NCI-H82 treated with DMSO at 0.1 percent for 48 hours (cell line): ENCODE results near the gene CEACAM1.
"Not testable (repeated sequence)": the region's sequence is repeated elsewhere in the genome, so short reads cannot be mapped to it uniquely, and the experiment has no call there.

Source experiments
- DNase-seq: peaks from one replicate; lab custom pipeline; 2025; ENCODE audit not compliant: unreplicated experiment; lab: John Stamatoyannopoulos, UW

Gene CEACAM1

GRCh38 chr19:42528354-42529247 is at the start of gene CEACAM1:
Gene CEACAM1, minus strand, starts transcription at chr19:42528481. Its CDS starts 107 bp downstream, at chr19:42528374.
- no peak for DNase-seq

DNA sequence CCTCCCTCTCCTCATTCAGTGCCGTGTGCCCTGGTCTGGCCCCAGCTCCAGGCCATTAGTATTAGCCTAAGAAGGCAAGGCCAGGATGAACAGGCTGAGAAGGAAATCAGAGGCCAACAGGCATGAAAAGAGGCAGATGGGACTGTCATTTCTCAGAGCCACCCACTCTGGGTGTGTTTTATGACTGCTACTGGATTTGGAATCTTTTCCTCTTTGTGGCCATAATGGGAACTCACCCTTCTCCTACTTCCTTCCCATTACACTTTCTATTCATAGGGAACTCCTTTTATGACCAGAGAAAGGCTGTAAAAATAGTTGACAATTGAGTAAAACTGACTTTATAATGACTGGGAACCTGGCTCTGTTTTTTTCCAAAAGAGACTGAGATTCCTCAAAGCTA is 48.7 kb upstream of the CEACAM1 start:
- no peak for DNase-seq

DNA sequence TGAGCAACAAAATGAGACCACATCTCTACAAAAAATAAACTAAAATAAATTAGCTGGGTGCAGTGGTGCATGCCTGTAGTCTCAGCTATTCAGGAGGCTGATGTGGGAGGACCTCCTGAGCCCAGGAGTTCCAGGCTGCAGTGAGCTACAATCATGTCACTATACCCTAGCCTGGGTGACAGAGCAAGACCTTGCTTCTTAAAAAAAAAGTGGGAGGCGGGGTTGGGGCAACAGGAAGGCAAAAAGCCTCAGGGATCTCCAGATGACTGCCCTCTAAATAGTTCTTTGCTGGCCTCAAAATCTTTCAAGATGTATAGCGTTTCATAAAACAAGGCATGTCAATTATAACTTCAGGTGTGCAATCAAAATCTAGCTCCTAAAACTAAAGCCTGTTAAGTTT is 48.0 kb upstream of the CEACAM1 start:
- DNase-seq, result no peak

GRCh38 chr19:42573642-42574041 is 45.4 kb upstream of the CEACAM1 start:
- DNase-seq, result no peak

- no peak for DNase-seq
Observed at GRCh38 chr19:42571116-42571515, 42.8 kb upstream of the CEACAM1 start.

GRCh38 chr19:42569193-42569592 is 40.9 kb upstream of the CEACAM1 start:
- no peak for DNase-seq

- no peak for DNase-seq
Observed at GRCh38 chr19:42568006-42568405, 39.7 kb upstream of the CEACAM1 start.

GRCh38 chr19:42567567-42567966 is 39.3 kb upstream of the CEACAM1 start:
- DNase-seq, result no peak

DNA sequence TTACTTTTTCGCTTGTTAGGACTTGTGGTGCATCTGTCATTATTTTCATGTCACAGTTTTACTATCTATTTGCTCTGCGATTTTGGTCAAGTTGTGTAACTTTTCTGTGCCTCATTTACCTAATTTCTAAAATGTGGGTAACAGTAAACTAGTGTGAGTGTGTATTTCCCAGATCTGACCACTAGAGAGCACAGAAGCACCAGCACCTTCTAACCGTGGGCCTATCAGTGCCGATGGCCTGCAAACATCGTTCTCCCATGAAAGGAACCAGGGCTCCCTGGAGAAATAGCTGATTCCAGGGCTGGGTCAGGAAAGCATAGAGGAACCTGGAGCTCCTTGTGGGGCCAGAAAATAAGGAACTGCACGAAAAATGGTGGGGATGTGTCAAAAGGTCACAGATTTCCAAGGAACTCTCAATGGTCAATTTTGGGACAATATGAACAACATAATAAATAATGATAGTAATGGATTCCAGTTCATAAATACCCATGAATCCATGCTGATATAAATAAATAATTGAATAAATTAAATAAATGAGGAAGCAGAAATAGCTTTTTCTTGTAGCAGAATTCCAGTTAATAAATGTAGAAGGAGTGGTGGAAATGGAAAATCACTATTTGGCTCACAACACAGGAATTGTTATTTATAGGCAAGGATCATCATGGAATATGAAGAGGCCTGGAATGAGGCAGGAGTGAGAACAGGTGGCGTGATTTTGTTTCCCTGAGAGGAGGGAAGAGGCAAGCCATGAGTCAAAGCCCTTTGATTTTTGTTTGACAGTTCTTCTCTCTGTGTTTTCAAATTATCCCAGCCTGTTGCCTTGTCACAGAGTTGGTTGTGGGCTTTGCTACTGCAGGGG is 35.3 kb upstream of the CEACAM1 start:
- DNase-seq, result no peak

DNA sequence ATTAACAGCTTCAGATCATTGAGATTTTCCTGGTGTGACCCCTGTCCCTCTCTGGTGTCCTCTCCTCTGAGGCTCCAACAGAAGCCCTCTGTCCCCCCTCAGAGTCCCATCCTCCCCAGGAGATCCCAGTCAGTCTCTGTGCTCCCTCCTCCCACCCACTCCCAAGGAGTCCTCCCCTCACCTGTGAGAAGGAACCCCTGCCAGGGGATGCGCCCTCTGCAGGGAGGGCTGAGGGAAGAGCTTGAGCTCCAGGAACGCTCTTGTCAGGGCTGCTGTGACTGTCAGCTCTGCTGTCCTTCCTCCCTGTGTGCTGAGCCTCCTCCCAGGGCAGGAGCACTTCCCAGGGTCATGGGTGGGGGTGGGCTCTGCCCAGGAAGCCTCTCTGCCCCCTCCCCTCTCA is 33.2 kb upstream of the CEACAM1 start:
- DNase-seq, result no peak

DNA sequence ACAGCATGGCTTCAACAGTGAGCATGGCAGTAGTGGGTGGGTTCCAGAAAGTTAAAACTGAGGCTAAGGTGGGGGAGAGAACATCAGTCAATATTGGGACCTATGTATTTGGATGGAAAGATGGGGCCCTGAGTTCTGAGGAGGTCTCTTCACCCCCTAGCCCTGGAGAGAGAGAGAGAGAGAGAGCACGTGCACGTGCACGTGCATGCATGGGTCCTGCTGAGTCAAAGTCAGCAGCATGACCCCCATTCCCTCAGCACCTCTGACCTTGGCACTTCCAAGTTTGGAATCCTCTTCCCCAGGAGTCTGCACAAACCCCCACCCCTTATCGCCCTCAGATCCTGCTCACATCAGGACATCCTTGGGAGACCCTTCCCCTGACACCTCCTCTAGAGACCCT is 32.5 kb upstream of the CEACAM1 start:
- no peak for DNase-seq

- no peak for DNase-seq
Observed at GRCh38 chr19:42558450-42559150, 30.3 kb upstream of the CEACAM1 start.

- DNase-seq, result not testable (repeated sequence)
Observed at GRCh38 chr19:42557386-42557871, 29.1 kb upstream of the CEACAM1 start.

GRCh38 chr19:42555801-42556200 is 27.5 kb upstream of the CEACAM1 start:
- no peak for DNase-seq

- no peak for DNase-seq
Observed at GRCh38 chr19:42555317-42555716, 27.0 kb upstream of the CEACAM1 start.

DNA sequence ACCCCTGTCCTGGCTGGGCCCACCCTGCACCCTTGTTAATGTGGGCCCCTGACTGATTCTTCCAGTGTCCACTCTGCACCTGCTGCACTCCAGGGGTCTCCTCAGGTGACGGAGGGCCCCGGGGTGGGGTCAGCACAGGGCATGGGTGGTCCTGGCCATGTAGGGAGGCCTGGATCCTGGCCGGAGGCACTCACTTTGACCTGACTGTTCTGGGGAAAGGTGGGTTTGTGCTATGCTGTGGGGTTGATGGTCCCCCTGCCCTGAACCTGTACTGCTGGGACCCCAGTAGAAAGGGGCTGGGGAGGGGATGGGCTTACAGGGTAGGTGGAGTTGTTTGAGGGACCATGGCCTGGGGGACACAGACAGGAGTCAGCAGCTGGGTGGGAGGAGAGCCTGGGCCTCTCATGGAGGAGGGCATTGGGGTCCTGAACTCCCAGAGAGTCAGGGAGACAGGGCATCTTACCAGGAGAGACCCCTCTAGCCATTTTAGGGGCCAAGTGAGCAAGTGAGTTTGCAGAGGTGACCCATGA is 25.8 kb upstream of the CEACAM1 start:
- no peak for DNase-seq

DNA sequence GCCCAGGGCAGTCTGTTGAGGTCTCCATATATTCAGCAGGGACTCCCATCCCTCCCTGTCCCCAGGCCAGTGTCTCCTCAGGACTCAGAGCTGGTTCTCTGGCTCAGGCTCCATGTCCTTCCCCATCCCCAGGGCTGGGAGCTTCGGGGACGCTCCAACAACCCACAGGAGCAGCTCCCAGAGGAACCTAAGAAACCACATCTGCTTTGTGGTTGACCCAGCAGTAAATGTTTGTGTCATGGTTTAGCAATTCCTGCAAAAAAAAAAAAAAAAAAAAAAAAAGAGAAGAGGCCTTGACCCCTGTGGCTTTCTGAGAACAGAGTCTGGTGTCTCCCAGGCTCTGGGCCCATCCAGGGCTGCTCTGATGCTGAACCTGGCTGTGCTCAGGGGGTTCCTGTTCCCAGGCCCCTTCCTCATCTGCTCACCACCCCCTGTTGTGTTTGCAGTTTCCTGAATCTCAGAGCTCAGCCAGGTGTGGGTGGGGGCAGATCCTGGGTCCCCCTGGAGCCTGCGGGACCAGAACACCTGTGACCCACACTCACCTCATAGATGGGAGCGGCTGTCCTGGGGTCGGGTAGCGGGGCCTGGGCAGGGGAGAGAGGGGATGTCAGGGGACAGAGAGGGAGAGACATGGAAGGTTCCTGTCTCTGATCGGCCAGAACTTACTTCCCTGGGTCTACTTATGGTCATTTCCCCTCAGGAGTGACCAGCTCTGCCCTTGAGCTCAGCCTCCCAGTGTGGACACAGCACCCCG is 25.2 kb upstream of the CEACAM1 start:
- DNase-seq, result no peak

GRCh38 chr19:42552086-42553065 is 24.1 kb upstream of the CEACAM1 start:
- no peak for DNase-seq

DNA sequence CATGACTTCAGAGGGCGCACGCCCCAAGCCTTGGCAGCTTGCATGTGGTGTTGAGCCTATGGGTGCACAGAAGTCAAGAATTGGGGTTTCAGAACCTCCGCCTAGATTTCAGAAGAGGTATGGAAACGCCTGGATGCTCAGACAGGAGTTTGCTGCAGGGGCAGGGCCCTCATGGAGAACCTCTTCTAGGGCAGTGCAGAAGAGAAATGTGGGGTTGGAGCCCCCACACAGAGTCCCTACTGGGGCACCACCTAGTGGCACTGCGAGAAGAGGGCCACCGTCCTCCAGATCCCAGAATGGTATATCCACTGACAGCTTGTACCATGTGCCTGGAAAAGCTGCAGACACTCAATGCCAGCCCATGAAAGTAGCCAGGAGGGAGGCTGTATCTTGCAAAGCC is 22.2 kb upstream of the CEACAM1 start:
- not testable (repeated sequence) for DNase-seq
